SK-N-SH treated with all-trans-retinoic acid at 6 μM for 48 hours (cell line): Measurements from ENCODE around the gene ATRNL1.
A peak's percentile ranks its signal among the peaks of the same experiment; 100 is the strongest.

ENCODE experiments used
- GLIS3 ChIP-seq: fragments of 250-450 bp; sonication (Bioruptor Pico); IDR thresholded peaks from 2 replicates; pipeline ENCODE4 v1.5.0; 2020; ENCODE audit warnings: mild to moderate bottlenecking, moderate library complexity
- ZFP3 ChIP-seq: fragments of 250-450 bp; sonication (Bioruptor Pico); IDR thresholded peaks from 2 replicates; pipeline ENCODE4 v1.5.0; 2020; ENCODE audit warnings: mild to moderate bottlenecking, moderate library complexity
- ZFP30 ChIP-seq: fragments of 450-650 bp; formaldehyde crosslinking; IDR thresholded peaks from 2 replicates; pipeline ENCODE4 v1.5.0; 2022; ENCODE audit warnings: mild to moderate bottlenecking, moderate library complexity
- ZNF565 ChIP-seq: fragments of 450-650 bp; formaldehyde crosslinking; conservative IDR thresholded peaks from 2 replicates; pipeline ENCODE4 v1.5.0; 2020; ENCODE audit warnings: low read depth, mild to moderate bottlenecking, moderate library complexity
- ZNF70 ChIP-seq: fragments of 450-650 bp; formaldehyde crosslinking; IDR thresholded peaks from 2 replicates; pipeline ENCODE4 v1.5.0; 2020; ENCODE audit warnings: mild to moderate bottlenecking, moderate library complexity
- TF ChIP-seq, protein P1 (sequence below): fragments of 250-450 bp; sonication (Bioruptor Pico); IDR thresholded peaks from 2 replicates; pipeline ENCODE4 v1.8.0; 2020; ENCODE audit warnings: mild to moderate bottlenecking, moderate library complexity, borderline replicate concordance

DNA sequence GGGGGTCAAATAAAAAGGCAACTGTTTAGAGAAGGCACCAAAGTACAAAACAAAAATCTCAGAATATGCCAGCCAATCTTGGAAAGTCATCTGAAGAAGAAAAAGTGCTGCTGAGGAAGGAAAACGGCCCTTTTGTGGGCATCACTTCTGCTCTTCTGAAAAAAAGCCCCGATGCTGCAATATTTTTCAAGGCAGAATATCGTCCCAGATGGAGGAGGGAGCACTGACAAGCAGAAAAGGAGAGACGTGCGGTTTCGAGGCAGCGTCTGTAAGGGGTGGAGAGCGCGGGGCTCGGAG is 959 bp upstream of the ATRNL1 start:
- TF ChIP-seq, protein P1, sequence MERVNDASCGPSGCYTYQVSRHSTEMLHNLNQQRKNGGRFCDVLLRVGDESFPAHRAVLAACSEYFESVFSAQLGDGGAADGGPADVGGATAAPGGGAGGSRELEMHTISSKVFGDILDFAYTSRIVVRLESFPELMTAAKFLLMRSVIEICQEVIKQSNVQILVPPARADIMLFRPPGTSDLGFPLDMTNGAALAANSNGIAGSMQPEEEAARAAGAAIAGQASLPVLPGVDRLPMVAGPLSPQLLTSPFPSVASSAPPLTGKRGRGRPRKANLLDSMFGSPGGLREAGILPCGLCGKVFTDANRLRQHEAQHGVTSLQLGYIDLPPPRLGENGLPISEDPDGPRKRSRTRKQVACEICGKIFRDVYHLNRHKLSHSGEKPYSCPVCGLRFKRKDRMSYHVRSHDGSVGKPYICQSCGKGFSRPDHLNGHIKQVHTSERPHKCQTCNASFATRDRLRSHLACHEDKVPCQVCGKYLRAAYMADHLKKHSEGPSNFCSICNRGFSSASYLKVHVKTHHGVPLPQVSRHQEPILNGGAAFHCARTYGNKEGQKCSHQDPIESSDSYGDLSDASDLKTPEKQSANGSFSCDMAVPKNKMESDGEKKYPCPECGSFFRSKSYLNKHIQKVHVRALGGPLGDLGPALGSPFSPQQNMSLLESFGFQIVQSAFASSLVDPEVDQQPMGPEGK (CRISPR knock-in tag) = no peak
- no peak for TF ChIP-seq GLIS3 (CRISPR knock-in tag)
- no peak for TF ChIP-seq ZFP3 (CRISPR knock-in tag)
- no peak for TF ChIP-seq ZFP30 (CRISPR knock-in tag)
- TF ChIP-seq ZNF70 (CRISPR knock-in tag) = peak; percentile 75
- no peak for TF ChIP-seq ZNF565
